Vagina (tissue), 2 donors: ENCODE results near the gene SIGLEC10.

Experiments
- CTCF ChIP-seq, 3 experiments: fragments of 450-650 bp in 2 of 3; fragments of 200-600 bp in 1 of 3; sonication (generic) in 1 of 3; IDR thresholded peaks; one replicate each; pipeline ENCODE4 v1.5.1; 2017 to 2019; ENCODE audit warnings: antibody characterized with exemption in 3 of 3, mild to moderate bottlenecking in 2 of 3, moderate library complexity in 2 of 3
- POLR2A ChIP-seq, 2 donors: fragments of 450-650 bp; IDR thresholded peaks; one replicate each; pipeline ENCODE4 v1.6.1; 2017; ENCODE audit warnings: antibody characterized with exemption in 2 of 2, mild to moderate bottlenecking in 2 of 2, moderate library complexity in 2 of 2
- POLR2AphosphoS5 ChIP-seq, 2 donors: sonication (generic); formaldehyde crosslinking; IDR thresholded peaks; one replicate each; pipeline ENCODE4 v1.9.0; 2017; ENCODE audit warnings: antibody characterized with exemption in 2 of 2, mild to moderate bottlenecking in 2 of 2, low read depth in 1 of 2; ENCODE audit not compliant: insufficient read depth in 1 of 2

DNA sequence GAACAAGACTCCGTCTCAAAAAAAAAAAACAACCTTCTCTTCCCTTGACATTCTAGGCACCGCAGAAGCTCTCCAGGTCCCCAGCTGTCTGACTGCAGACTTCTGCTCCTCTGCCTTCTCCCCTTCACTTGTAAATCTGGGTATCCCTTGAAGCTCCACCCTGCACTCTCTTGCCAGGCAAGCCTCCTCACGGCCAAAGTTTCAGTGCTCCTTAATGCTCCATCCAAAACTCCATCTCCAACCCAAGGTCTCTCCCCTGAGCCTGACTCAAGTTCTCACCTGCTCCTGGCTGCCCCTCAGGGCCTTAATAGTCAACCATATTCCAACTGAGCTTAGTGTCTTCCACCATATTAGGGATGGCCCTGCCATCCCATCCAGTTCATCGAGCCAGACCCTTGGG, 47.2 kb downstream of the SIGLEC10 start:
- TF ChIP-seq CTCF (IDR thresholded peaks at IDR 0.05) (no peak), POLR2AphosphoS5 (IDR thresholded peaks at IDR 0.05; ENCODE audit: insufficient read depth in 1 of 2, low read depth in 1 of 2) (no peak), POLR2A (IDR thresholded peaks at IDR 0.05) (no peak)
